GM21526 (cell line): ENCODE data around the gene PPFIA3.
"Not testable (repeated sequence)": the region's sequence is repeated elsewhere in the genome, so short reads cannot be mapped to it uniquely, and the experiment has no call there.

Experiments
- ATAC-seq: cut with Tn5 transposase; IDR thresholded peaks from one replicate; pipeline ENCODE4 v1.9.1; 2021; ENCODE audit warnings: moderate library complexity; ENCODE audit not compliant: unreplicated experiment, low FRiP score

PPFIA3 gene

DNA sequence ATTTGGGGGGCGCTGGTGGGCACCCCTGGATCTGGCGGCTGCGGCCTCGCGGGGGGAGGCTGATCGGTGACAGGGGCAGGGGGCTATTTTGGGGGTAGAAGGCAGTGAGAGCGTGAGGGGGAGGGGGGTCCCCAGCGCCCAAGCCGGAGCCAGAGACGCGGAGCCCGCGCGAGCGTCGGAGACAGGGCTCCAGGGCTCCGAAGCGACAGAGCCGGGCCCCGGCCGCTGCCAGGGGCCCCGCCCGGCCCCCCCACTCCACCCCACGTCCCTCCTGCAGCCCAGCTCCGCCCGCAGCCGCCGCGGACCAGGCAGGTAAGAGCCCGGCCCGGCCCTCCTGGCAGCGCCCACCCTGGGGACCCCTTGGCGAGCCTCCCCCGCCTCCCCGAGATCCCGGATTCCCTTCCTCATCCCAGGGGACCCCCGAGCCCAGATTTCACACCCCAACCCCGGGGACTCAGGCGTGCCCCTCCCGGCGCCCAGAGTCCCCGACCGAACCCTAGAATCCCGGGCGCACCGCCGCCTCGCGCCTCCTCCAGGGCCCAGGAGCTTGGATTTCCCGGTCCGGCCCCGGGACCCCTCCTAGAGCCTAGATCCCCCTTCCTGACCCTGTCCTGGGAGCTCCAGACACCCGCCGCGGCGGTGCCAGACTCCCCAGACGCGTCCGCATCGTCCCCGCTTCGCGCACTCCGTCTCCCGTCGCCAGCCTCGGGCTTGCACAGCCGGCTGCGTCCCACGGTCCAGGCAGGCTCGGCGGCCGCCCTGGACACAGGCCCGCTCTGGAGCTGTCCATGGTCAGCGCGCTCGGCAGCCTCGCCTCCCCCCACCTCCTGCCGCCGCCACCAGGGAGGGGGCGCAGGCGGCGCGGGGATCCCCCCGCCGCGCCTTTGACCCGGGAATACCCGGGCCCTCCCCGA is at the start of gene PPFIA3:
TSS of gene PPFIA3 (plus strand) at position 134 of the 914 bp plus-strand sequence. CDS start 8,330 bp downstream, outside the sequence.
- ATAC-seq: no peak

DNA sequence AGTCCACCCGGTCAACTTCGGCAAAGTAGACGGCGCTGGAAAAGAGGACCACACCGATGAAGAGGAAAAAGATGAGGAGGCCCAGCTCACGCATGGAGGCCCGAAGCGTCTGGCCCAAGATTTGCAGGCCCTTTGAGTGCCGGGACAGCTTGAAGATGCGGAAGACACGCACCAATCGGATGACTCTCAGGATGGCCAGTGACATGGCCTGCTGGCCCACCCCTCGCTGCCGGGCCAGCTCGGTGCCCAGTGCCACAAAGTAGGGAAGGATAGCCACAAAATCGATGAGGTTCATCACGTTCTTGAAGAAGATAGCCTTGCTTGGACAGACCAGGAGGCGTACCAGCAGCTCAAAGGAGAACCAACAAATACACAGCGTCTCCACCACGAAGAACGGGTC is 48.9 kb upstream of the PPFIA3 start:
- no peak for ATAC-seq

DNA sequence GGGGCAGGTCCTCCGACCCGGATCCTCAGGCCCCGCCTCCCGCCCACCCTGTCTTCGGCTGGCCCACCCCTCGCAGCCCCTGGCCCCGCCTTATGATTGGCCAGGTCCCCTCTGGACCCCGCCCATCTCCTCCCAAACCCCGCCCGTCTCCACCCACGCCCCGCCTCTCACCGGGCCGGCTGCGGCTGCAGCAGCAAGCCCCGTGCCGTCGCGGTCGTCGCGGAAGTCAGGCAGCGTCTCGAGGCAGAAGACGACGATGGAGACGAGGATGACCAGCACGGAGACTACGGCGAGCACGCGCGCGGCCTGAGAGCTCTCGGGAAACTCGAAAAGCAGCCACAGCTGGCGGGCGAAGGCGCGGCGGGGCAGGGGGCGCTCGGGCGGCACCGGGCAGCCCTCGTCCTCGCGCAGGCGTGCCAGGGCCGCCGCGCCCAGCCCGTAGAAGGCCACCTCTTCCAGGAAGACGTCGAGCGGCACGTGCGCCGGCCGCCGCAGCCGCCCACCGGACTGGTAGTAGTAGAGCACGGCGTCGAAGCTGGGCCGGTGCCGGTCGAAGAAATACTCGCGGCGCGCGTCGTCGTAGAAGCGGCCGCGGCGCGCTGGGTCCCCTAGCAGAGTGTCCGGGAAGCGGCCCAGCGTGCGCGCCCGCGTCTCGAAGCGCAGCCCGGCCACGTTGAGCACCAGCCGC is 47.3 kb upstream of the PPFIA3 start:
- no peak for ATAC-seq

DNA sequence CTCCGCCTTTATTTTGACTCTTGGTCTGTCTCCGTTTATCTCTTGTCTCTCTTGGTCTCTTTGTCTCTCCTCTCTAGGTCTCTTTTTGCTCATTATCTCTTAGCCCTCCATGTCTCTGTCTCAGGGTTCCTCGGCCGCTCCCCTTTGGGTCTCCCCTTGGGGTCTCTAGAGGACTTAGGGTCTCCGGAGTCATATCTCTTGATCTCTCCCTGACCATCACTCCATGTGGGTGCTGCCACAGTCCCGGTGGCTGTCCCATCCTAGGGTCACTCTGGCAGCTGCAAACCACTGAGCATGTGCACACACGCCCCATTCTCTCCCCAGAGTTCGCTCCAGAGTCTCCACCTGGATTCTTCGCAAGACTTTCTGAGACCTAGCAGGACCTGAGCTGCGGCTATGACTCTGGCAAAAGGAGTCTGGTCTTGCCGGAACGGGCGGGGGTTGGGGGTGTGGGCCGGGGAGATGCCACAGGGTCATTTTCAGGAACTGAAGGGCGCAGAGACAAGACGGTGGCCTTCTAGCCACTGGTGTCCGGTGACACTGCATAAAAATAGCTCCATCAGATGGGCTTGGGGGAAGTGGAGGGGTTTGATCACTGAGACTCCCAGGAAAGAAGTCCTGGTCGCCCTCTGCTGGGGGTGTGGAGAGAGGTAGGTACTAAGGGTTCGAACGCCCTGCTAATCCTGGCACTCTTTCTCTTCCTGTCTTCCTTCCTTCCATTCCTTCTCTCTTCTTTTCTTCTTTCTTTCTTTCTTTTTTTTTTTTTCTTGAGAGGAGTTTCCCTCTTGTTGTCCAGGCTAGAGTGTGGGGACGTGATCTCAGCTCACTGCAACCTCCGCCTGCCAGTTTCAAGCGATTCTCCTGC is 45.6 kb upstream of the PPFIA3 start:
- no peak for ATAC-seq

DNA sequence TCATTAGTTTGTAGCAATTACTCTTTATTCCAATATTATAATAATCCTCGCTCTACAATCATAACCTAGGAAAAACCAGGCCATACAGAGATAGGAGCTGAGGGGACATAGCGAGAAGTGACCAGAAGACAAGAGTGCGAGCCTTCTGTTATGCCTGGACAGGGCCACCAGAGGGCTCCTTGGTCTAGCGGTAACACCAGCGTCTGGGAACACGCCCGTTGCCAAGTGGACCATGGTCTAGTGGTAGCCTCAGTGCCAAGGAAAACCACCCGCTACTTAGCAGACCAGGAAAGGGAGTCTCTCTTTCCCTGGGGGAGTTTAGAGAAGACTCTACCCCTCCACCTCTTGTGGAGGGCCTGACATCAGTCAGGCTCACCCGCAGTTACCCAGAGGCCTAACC is 44.5 kb upstream of the PPFIA3 start:
- not testable (repeated sequence) for ATAC-seq

DNA sequence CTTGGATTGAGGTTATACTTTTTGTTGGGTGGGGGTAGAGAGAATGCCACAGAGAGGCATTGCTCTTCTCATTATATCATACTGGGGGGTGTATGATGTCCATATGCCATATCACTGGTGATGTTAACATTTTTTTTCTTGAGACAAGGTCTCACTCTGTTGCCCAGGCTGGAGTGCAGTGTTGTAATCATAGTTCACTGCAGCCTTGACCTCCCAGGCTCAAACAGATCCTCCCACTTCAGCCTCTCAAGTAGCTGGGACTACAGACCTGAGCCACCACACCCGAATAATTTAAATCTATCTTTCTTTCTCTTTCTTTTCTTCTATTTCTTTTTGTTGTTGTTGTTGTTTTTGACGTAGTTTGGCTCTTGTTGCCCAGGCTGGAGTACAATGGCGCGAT is 39.0 kb upstream of the PPFIA3 start:
- no peak for ATAC-seq

DNA sequence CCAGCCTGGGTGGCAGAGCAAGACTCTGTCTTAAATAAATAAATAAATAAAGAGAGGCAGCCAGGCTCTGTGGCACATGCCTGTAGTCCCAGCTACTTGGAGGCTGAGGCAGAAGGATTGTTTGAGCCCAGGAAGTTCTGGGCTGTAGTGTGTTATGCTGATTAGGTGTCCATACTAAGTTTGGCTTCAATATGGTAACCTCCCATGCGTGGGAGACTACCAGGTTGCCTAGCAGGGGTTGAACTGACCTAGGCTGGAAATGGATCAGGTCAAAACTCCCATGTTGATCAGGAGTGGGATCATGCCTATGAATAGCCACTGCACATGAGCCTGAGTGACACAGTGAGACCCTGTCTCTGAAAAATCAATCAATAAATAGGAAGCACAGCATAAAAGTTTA is 38.1 kb upstream of the PPFIA3 start:
- ATAC-seq: no peak

DNA sequence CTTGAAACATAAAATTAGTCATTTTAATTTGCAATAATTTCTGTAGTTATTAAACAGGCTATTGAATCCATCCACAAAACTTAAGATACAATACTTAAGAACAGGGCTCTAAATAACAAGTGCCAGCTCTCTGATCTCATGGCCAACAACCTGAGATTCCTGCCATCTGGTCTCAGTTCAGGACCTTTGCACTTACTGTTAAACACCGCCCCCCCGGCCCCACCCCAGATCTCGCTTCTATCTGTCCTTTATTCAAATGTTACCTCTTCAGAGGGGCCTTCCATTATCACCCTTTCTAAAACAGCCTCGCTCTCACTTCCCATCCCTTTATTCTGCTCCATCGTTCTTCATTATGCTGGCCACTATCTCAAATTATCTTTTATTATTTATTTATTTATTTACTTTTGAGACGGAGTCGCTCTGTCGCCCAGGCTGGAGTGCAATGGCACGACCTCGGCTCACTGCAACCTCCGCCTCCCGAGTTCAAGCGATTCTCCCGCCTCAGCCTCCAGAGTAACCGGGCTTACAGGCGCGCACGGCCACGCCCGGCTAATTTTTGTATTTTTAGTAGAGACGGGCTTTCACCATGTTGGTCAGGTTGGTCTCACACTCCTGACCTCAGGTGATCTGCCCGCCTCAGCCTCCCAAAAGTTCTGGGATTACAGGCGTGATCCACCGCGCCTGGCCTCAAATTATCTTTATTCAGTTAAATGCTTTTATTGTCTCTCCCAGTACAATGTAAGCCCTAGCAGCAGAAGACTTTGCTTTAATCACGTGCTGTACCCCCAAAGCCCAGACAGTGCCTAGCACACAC is 34.9 kb upstream of the PPFIA3 start:
- ATAC-seq: no peak

DNA sequence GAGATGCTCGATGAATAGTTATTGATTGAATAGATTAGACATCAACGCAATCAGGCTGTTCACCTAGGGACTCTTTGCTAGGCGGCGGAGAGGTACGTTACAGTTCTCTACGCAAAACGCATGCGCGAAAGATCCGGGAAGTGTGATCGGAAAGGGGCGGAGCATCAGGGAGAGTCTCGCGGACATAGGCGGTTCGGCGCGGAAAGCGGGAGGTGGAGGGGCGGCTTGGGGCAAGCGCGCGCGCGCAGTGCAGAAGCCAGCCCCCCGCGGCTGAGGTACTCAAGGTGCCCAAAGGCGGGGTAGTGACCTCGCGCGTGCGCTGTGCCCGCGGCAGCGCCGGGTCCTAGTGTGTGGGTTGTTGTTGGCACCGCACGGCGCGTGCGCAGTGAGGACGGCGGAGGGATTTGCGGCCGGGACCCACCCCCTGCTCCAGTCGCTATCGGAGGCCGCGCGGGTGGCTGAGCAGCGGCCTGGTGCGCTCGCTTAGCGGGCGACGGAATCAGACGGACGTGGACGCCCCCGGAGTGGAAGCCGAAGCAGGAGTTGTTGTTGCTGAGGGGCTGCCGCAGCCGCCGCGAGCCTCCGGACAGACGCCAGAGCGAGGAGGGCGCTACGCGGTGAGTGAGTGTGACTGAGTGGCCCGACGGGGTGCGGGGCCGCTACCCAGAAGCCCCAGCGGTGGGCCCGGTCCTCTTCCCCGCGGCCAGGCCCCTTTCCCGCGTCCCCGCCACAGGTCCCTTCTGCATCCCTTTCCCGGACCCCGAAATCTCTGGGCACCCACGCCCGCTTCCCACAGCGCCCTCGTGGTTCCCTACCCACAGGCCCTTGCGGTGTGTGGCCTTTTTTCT is 34.1 kb upstream of the PPFIA3 start, which contains the start of gene SNRNP70:
TSS of gene SNRNP70 (plus strand) at position 432 of the 848 bp plus-strand sequence. CDS start 964 bp downstream, outside the sequence.
- ATAC-seq: no peak

DNA sequence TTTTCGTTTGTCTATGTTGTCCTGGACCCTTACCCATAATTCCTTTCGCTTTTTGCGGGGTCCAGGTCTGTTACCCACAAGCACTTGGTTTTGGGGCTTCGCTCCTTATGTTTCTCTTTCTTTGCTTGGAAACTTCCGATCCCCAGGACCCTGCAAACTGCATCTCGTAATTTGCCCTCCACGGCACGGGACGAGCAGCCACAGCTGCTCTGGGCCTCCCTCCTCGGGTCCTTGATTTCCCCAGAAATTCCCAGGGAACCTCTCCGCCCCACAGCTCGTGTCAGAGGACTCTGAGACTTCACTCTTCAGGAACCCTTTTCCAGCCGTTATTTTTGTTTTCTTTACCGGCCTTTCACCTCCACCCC is 33.5 kb upstream of the PPFIA3 start:
- ATAC-seq: no peak

DNA sequence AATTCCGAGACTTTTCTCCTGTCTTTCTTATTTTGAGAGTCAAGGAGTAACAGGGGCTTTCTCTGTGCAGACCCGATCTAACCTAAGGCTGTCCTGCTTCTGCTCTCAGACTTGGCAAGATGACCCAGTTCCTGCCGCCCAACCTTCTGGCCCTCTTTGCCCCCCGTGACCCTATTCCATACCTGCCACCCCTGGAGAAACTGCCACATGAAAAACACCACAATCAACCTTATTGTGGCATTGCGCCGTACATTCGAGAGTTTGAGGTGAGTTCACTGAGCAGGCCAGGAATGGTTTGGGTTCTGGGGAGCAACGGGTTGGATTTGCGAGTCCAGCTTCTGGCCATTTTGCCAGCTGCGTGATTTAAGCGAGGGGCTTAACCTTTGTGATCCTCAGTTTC is 33.0 kb upstream of the PPFIA3 start:
- no peak for ATAC-seq

DNA sequence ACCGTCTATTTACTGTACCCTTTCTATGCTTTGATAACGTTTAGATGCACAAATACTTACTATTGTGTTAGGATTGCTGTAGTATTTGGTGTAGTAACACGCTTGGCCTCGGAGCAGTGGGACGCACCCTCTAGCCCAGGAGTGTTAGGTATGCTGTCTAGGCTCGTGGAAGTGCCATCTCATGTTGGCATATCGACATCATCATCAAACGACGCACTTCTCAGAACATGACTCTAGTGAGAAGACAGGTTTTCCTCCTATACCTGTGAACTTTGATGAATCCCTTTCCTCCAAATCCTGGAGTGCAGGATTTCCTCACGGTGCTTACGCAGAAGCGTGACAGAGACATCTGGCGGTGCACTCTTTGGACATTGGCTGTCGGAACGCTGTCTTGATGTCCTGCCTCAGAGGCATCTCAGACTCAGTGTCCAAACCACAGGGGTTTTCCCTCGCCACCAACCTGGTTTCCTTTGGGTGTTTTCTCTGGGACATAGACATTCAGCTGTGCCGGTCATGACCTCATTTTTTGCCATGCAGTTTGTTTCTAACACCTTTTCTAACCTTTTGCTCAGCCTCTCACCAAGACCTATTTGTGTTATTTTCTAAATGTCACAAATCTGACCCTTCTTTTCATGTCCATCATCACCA is 27.8 kb upstream of the PPFIA3 start:
- ATAC-seq: no peak

DNA sequence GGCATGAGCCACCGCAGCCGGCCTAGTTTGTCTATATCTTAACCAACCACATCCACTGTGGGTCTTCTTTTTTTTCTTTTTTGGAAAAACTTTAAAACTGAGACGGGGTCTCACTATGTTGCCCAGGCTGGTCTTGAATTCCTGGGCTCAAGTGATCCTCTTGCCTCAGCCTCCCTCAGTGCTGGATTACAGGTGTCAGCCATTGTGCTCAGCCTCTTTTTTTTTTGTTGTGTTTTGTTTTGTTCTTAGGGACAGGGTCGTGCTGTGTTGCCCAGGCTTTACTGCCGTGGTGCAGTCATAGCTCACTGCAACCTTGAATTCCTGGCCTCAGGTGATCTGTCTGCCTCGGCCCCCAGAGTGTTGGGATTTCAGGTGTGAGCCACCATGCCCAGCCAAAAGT is 26.7 kb upstream of the PPFIA3 start:
- ATAC-seq: no peak

DNA sequence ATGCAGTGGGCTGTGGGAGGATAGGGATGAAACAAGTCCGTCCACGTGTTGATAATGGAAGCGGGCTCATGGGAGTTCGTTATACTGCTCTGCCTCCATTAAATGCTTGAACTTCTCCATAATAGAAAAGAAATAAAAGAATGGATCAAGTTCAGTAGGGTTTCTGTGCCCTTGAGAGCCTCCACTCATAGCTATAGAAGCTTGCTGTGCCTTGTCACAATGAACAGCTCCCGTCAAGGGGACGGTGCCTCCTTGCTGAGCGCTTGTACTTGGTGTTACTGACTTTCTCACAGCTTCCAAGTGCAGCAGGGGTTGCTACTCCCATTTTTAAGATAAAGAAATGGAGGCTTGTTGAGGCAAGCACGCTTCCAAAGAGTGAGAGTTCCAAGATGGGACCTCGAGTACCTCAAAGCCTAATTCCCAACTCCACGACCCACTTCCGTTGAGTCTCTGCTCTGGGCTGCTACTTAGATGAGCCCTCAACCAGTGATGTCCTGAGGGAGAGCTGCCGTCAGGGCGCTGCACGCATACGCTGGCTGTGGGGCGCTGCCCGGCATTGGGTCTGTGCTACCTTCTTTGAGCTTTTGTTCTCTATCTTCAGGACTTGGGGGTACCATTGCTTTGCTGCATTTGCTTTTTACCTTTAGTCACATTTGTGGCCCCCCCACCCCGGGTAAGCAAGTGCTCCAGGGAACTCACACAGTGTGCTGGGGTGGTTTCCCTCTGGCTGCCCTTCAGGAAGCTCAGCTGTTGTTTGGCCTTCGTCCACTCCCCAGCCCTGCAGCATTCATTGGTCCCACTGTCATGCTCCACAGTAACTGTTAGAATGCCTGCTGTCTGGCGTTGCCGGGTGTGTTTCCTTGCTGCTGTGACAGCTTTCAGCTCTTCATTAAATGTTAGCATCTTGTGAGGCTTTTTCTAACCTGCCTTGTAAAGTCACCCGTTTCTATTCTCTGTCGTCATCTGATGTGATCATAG is 24.6 kb upstream of the PPFIA3 start:
- ATAC-seq: no peak

DNA sequence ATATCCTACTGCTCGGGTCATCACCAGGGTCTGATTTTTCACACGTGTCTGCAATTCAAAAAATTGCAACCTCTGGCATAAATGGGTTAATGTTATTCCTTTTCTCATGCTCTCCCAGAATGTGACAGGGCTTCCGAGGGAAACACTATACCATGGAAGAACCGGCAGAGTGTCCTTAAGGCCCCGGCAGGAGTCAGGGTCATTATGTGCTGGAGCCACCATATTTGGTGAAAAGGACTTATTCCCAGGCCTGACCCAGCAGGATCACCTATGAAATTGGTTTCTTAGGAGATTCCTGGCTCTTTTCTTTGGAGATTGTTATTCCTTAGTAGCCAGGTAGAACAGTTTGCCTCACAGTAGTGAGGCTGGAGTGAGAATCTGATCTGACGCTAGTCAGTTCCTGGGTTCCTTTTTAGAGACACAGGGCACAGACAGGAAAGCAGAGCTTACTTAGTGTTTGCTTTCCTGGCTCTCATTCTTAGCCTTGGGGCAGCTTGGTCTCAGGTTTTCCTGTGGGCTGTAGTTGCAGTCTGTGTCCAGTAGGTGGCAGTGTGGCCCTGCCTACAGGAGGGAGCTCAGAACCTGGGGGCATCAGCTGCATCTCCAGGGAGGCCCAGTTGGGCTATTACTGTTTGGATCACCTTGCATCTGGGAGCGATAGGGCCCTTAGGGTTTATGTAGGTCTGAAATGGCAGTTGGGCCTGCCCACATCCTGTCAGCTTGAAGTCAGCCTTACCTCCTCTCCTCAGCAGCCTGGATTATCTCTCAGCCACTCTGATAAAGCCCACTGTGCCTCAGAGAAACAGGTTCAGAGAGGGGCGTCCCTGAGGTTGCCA is 21.7 kb upstream of the PPFIA3 start:
- no peak for ATAC-seq

DNA sequence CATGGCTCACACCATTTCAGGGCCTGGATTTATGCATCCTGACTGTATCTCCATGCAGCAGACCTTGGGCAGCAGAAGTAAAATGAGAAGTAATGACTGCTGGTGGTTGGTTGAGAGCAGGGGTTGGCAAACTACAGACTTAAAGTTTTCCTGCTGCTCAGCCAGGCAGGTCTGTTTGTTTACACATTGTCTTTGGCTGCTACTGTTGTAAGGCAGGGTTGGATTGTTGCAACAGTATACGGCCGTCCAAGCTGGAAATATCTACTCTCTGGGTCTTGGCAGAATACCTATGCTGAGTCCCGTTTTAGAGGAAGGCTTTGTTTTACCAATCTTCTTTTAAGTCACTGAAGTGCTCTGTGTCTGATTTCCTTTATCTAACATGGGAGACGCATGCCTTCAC is 20.5 kb upstream of the PPFIA3 start:
- no peak for ATAC-seq

DNA sequence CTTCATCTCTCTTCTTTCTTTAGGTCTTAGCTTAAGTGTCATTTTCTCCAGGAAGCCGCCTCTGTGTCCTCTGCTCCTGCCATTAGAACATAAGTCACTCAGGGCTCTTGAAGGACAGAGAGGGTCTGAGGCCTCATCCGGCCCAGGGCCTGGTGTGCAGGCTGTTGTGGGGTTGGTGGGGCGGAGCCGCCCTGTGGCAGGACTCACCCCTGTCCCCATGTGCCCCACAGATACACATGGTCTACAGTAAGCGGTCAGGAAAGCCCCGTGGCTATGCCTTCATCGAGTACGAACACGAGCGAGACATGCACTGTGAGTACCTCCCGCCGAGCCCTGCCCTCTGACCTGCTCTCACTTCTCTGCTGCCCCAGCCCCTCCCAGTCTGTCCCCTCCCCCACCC is 18.2 kb upstream of the PPFIA3 start:
- no peak for ATAC-seq
